ENCODE results near the gene SLC24A5. TPM values are rescaled to one million over a fixed set of nuclear protein-coding genes. Genes with fewer than 3 reads are reported as not detected.

Gene SLC24A5
- total RNA-seq, 4 donors from 2014 or later = not detected

DNA sequence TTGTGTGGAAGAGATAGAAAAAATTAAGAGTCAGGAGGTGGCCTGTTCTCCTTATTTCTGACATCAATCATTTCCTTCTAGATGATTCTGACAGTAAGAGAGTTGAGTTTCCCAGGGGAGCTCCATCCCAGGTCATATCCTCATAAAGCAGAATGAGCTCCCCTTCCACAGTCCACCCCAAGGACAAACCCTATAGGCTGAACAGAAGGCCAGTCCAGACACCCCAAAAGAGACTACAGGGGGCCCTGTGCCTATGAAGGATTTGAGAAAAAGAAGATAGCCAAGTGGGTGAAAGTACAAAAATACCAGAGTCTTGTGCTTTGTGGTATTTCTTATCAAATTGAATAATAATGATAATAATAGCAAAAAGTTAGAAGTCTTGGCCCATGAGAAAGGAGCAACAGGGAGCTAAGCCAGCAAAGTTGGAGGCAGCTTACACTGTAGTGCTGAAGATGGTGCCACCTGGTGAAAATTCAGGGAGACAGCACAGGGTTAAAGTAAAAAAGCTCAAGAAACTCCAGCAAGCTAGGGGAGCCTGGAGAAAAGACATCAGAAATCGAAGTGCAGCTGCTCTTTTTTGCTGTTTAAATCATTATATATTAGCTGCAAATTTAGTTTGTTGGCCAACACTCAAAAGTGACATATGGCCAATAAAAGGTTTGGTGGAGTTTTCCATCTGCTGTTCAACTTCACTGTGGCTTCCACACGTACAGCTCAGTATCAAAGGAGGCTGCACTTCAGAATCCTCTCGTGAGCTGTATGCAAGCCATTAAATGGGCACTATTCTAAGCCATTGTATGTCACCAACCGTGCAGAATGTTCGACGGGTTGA lies 35.8 kb upstream of the SLC24A5 start:
- Histone ChIP-seq H3K4me3 (no peak overlapping the region), H3K27ac (replicated peaks in 1 of 4) (no peak overlapping the region), H3K36me3 (no peaks in the 10 kb centered on the region), H3K9me3 (no peaks in the 10 kb centered on the region), H3K27me3 (no peaks in the 10 kb centered on the region), H3K4me1 (peaks cover 0 to 5% (median 0%) of the 10 kb centered on the region in 4 donors)
- 74% methylated on average over 6 of the region's 6 CpGs for WGBS
- DNase-seq (ENCODE audit: extremely low spot score) = no peak
- TF ChIP-seq POLR2AphosphoS5 (IDR thresholded peaks at IDR 0.05) (no peak), POLR2A (IDR thresholded peaks at IDR 0.05; ENCODE audit: low read depth) (no peak), EP300 (IDR thresholded peaks at IDR 0.05) (no peak)
- TF ChIP-seq, protein P1, sequence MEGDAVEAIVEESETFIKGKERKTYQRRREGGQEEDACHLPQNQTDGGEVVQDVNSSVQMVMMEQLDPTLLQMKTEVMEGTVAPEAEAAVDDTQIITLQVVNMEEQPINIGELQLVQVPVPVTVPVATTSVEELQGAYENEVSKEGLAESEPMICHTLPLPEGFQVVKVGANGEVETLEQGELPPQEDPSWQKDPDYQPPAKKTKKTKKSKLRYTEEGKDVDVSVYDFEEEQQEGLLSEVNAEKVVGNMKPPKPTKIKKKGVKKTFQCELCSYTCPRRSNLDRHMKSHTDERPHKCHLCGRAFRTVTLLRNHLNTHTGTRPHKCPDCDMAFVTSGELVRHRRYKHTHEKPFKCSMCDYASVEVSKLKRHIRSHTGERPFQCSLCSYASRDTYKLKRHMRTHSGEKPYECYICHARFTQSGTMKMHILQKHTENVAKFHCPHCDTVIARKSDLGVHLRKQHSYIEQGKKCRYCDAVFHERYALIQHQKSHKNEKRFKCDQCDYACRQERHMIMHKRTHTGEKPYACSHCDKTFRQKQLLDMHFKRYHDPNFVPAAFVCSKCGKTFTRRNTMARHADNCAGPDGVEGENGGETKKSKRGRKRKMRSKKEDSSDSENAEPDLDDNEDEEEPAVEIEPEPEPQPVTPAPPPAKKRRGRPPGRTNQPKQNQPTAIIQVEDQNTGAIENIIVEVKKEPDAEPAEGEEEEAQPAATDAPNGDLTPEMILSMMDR (IDR thresholded peaks at IDR 0.05) = no peak
- intact Hi-C loops (cut with DNase I) = no loop called here

DNA sequence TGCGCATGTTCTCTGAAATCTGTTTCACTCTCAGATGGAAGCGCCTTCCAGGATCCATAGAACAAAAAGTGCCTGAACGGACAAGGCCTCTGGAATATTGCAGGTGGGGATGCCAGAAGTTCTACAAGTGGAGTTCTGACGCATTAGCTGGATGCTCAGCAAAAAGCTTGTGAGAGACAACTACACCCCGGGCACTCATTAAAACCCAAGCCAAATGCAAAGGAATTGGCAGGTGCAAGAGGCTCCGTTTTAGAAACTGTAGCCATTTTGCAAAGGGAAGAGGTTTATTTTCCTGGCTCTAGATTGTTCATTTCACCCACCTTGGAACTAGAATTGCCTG lies 35.2 kb upstream of the SLC24A5 start:
- intact Hi-C loops (cut with DNase I) = no loop called here
- Histone ChIP-seq H3K27ac (replicated peaks in 1 of 4) (no peak overlapping the region), H3K4me3 (no peak overlapping the region), H3K27me3 (no peaks in the 10 kb centered on the region), H3K4me1 (peaks cover 0 to 5% (median 0%) of the 10 kb centered on the region in 4 donors), H3K36me3 (no peaks in the 10 kb centered on the region), H3K9me3 (no peaks in the 10 kb centered on the region)
- TF ChIP-seq POLR2A (IDR thresholded peaks at IDR 0.05; ENCODE audit: low read depth) (no peak), POLR2AphosphoS5 (IDR thresholded peaks at IDR 0.05) (no peak), EP300 (IDR thresholded peaks at IDR 0.05) (no peak)
- TF ChIP-seq, protein P1 (IDR thresholded peaks at IDR 0.05) = no peak
- no peak for DNase-seq (ENCODE audit: extremely low spot score)
- WGBS = 96% methylated on average over 6 of the region's 6 CpGs

DNA sequence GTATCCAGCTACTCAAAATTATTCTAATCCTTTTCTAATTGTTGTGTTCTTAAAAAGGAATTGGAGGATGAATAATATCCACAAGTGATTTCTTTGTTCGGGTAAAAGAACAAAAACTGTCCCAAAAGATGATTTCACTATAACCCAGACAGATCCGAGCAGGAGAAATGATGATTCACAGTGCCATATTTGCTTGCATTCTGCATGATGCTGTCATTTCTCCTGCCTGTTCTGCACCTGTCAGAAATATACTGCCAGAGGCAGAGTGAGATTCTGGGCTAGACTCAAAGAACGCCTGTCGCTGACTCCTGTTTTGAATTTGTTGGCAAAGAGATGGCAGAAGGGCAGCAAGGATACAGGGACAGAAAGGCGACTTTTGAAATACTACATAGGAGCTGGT lies 34.7 kb upstream of the SLC24A5 start:
- no peaks in the 10 kb centered on the region for H3K36me3 ChIP-seq
- no peak overlapping the region for H3K27ac ChIP-seq (replicated peaks in 1 of 4)
- TF ChIP-seq POLR2A (IDR thresholded peaks at IDR 0.05; ENCODE audit: low read depth) = no peak
- TF ChIP-seq POLR2AphosphoS5 (IDR thresholded peaks at IDR 0.05) = no peak
- TF ChIP-seq EP300 (IDR thresholded peaks at IDR 0.05) = no peak
- TF ChIP-seq, protein P1 (IDR thresholded peaks at IDR 0.05) = no peak
- no peak for DNase-seq (ENCODE audit: extremely low spot score)
- H3K4me1 ChIP-seq = peaks cover 0 to 5% (median 0%) of the 10 kb centered on the region in 4 donors
- H3K9me3 ChIP-seq = no peaks in the 10 kb centered on the region
- H3K27me3 ChIP-seq = no peaks in the 10 kb centered on the region
- intact Hi-C loops (cut with DNase I) = no loop called here
- no peak overlapping the region for H3K4me3 ChIP-seq
- WGBS = 59% methylated on average over 5 of the region's 5 CpGs

GRCh38 chr15:48086576-48086975 lies 34.2 kb upstream of the SLC24A5 start:
- WGBS = 46% methylated on average over 5 of the region's 5 CpGs

More at GRCh38 chr15:48086576-48086975, 34.2 kb upstream of the SLC24A5 start:
- no peaks in the 10 kb centered on the region for H3K9me3 ChIP-seq
- no peak for TF ChIP-seq POLR2AphosphoS5 (IDR thresholded peaks at IDR 0.05)
- TF ChIP-seq POLR2A (IDR thresholded peaks at IDR 0.05; ENCODE audit: low read depth) = no peak
- TF ChIP-seq, protein P1 (IDR thresholded peaks at IDR 0.05) = no peak
- TF ChIP-seq EP300 (IDR thresholded peaks at IDR 0.05) = no peak
- intact Hi-C loops (cut with DNase I) = no loop called here
- no peaks in the 10 kb centered on the region for H3K27me3 ChIP-seq
- peaks cover 0 to 5% (median 0%) of the 10 kb centered on the region in 4 donors for H3K4me1 ChIP-seq
- no peak for DNase-seq (ENCODE audit: extremely low spot score)
- no peak overlapping the region for H3K4me3 ChIP-seq
- no peaks in the 10 kb centered on the region for H3K36me3 ChIP-seq
- H3K27ac ChIP-seq (replicated peaks in 1 of 4) = no peak overlapping the region
